CD14-positive monocyte (primary cell): ENCODE data around the gene EFHC1. TPM values are rescaled to one million over a fixed set of nuclear protein-coding genes. Genes with fewer than 3 reads are reported as not detected.

Source experiments
- DNase-seq, 3 donors: peaks; one replicate each; pipeline ENCODE4 v3.0.0-alpha.2; 2011 to 2022
- H2AFZ ChIP-seq: 2 replicates; pipeline ENCODE4 v1.6.0; 2012; ENCODE audit warnings: mild to moderate bottlenecking, low read depth, low read length, inconsistent platforms; ENCODE audit not compliant: insufficient read depth, poor library complexity, severe bottlenecking
- H3K27ac ChIP-seq, 2 donors: 1 replicate in 1 of 2; 2 replicates in 1 of 2; pipeline ENCODE4 v1.5.1; 2012 to 2013; ENCODE audit warnings: low read length in 2 of 2, control low read depth in 1 of 2, inconsistent platforms in 1 of 2, low read depth in 1 of 2, mild to moderate bottlenecking in 1 of 2
- H3K27me3 ChIP-seq, 2 donors: one replicate each; pipeline versions ENCODE4 v1.6.0 to v1.6.1; 2011 to 2013; ENCODE audit warnings: low read length in 2 of 2; ENCODE audit not compliant: control insufficient read depth in 2 of 2, insufficient read depth in 2 of 2
- H3K36me3 ChIP-seq, 2 donors: replicated peaks in 1 of 2; 1 replicate in 1 of 2; 2 replicates in 1 of 2; pipeline versions ENCODE4 v1.5.1 to v1.6.1; 2012 to 2013; ENCODE audit warnings: low read length in 2 of 2, control low read depth in 1 of 2, inconsistent platforms in 1 of 2, mild to moderate bottlenecking in 1 of 2; ENCODE audit not compliant: insufficient read depth in 2 of 2, control insufficient read depth in 1 of 2
- H3K4me1 ChIP-seq, 2 donors: 1 replicate in 1 of 2; 2 replicates in 1 of 2; pipeline versions ENCODE4 v1.5.1 to v1.6.1; 2012 to 2013; ENCODE audit warnings: low read length in 2 of 2, control low read depth in 1 of 2, inconsistent platforms in 1 of 2, mild to moderate bottlenecking in 1 of 2, moderate library complexity in 1 of 2; ENCODE audit not compliant: insufficient read depth in 2 of 2, control insufficient read depth in 1 of 2
- H3K4me2 ChIP-seq: replicated peaks from 2 replicates; pipeline ENCODE3; 2012; ENCODE audit warnings: low read length, moderate library complexity, mild to moderate bottlenecking; ENCODE audit not compliant: poor library complexity, severe bottlenecking; ENCODE audit errors: extremely low read depth
- H3K4me3 ChIP-seq, 3 experiments: fragments of 200-600 bp in 1 of 3; sonication (generic) in 1 of 3; replicated peaks in 1 of 3; 1 replicate in 2 of 3; 2 replicates in 1 of 3; pipeline ENCODE4 v1.5.1; 2011 to 2013; ENCODE audit warnings: low read length in 3 of 3, mild to moderate bottlenecking in 3 of 3, control low read depth in 2 of 3, low read depth in 2 of 3, inconsistent platforms in 1 of 3, moderate library complexity in 1 of 3
- H3K79me2 ChIP-seq: 2 replicates; pipeline ENCODE4 v1.6.0; 2012; ENCODE audit warnings: mild to moderate bottlenecking, control low read depth, inconsistent platforms, low read length, moderate library complexity; ENCODE audit not compliant: insufficient read depth
- H3K9ac ChIP-seq: 2 replicates; pipeline ENCODE4 v1.6.0; 2017; ENCODE audit warnings: low read length, mild to moderate bottlenecking; ENCODE audit not compliant: insufficient read depth, poor library complexity, severe bottlenecking
- H3K9me3 ChIP-seq, 2 donors: replicated peaks in 1 of 2; 1 replicate in 1 of 2; 2 replicates in 1 of 2; pipeline versions ENCODE4 v1.5.1 to v1.6.1; 2012 to 2013; ENCODE audit warnings: low read length in 2 of 2, control low read depth in 1 of 2; ENCODE audit not compliant: control insufficient read depth in 1 of 2, insufficient read depth in 1 of 2
- H4K20me1 ChIP-seq: 2 replicates; pipeline ENCODE4 v1.6.0; 2012; ENCODE audit warnings: mild to moderate bottlenecking, low read length, control low read depth, moderate library complexity; ENCODE audit not compliant: insufficient read depth
- H3K27ac Mint-ChIP-seq, 7 donors: one replicate each; pipeline ENCODE4 v1.8.0; 2020; ENCODE audit warnings: mild to moderate bottlenecking in 7 of 7, mixed read lengths in 7 of 7, moderate library complexity in 6 of 7, inconsistent platforms in 2 of 7
- H3K27me3 Mint-ChIP-seq, 3 donors: one replicate each; pipeline ENCODE4 v1.8.0; 2021 to 2022; ENCODE audit warnings: low read depth in 3 of 3, mild to moderate bottlenecking in 3 of 3, mixed read lengths in 3 of 3, moderate library complexity in 3 of 3, inconsistent platforms in 1 of 3
- H3K36me3 Mint-ChIP-seq, 2 donors: one replicate each; pipeline ENCODE4 v1.8.0; 2020; ENCODE audit warnings: mixed read lengths in 2 of 2, inconsistent platforms in 1 of 2, mild to moderate bottlenecking in 1 of 2
- H3K4me1 Mint-ChIP-seq: one replicate; pipeline ENCODE4 v1.8.0; 2020; ENCODE audit warnings: mild to moderate bottlenecking, mixed read lengths
- H3K4me3 Mint-ChIP-seq, 2 donors: one replicate each; pipeline ENCODE4 v1.8.0; 2020; ENCODE audit warnings: mild to moderate bottlenecking in 2 of 2, mixed read lengths in 2 of 2, moderate library complexity in 1 of 2
- H3K9me3 Mint-ChIP-seq, 7 donors: one replicate each; pipeline ENCODE4 v1.8.0; 2020 to 2022; ENCODE audit warnings: mixed read lengths in 7 of 7, mild to moderate bottlenecking in 6 of 7, moderate library complexity in 6 of 7, inconsistent platforms in 2 of 7
- WGBS: methylation state at CpG from one replicate; pipeline ENCODE4 v1.1.5; 2013; ENCODE audit warnings: missing lambda C conversion rate; ENCODE audit not compliant: insufficient coverage; 5-methylcytosine and 5-hydroxymethylcytosine counted together
- intact Hi-C, 2 donors: fragments of 100-400 bp; cut with micrococcal nuclease; formaldehyde crosslinking; loops; one replicate each; pipeline versions ENCODE4 v1.15.0 to v1.15.1; 2023
- polyA plus RNA-seq, 3 donors: library from polyadenylated mRNA; depleted of rRNA in 1 of 3; unstranded in 2 of 3; stranded (reverse) in 1 of 3; fragments of 300-500 nt in 2 of 3; fragments of >200 nt in 1 of 3; fragmentation: Illumina TruSeq in 2 of 3; gene quantifications; 1 replicate in 2 of 3; 2 replicates in 1 of 3; pipeline ENCODE4 v1.2.3, GENCODE V29; 2012 to 2021
- TF ChIP-seq, protein P1 (sequence below): fragments of 200-600 bp; IDR thresholded peaks from one replicate; pipeline ENCODE4 v1.8.0; 2022; ENCODE audit warnings: antibody characterized with exemption, mild to moderate bottlenecking

The EFHC1 gene
- polyA plus RNA-seq, 3 donors, result 0.30 to 13.5 (median 2.3) TPM

DNA sequence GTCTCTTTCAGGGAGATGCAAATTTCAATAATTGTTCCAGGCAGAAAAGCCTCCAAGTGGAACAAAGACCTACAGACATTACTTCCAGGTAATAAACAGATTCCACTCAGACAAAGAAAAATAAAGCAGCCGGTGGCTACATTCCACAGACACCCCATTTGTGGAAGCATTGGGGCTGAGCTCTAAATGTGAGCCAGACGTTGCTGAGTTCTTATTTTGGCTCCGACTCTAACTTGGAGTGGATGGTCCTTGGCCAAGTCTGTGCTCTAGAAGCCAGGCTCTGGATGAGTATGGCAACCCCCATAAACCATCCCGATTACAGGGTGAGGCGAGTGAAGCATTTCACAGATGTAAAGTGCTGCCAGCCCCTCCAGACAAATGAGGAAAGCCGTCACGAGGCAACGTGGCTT, 150.2 kb downstream of the EFHC1 start:
- no peak overlapping the region for H3K27ac Mint-ChIP-seq
- TF ChIP-seq, protein P1, sequence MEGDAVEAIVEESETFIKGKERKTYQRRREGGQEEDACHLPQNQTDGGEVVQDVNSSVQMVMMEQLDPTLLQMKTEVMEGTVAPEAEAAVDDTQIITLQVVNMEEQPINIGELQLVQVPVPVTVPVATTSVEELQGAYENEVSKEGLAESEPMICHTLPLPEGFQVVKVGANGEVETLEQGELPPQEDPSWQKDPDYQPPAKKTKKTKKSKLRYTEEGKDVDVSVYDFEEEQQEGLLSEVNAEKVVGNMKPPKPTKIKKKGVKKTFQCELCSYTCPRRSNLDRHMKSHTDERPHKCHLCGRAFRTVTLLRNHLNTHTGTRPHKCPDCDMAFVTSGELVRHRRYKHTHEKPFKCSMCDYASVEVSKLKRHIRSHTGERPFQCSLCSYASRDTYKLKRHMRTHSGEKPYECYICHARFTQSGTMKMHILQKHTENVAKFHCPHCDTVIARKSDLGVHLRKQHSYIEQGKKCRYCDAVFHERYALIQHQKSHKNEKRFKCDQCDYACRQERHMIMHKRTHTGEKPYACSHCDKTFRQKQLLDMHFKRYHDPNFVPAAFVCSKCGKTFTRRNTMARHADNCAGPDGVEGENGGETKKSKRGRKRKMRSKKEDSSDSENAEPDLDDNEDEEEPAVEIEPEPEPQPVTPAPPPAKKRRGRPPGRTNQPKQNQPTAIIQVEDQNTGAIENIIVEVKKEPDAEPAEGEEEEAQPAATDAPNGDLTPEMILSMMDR, result no peak
- 100% methylated on average over 7 of the region's 8 CpGs for WGBS
- Histone ChIP-seq H3K4me3 (no peak overlapping the region), H2AFZ (no peak overlapping the region), H3K9ac (no peak overlapping the region), H3K27ac (no peak overlapping the region), H3K9me3 (no peaks in the 10 kb centered on the region), H3K36me3 (peaks cover 0 to 18% of the 10 kb centered on the region in 2 donors), H3K4me2 (no peak overlapping the region), H3K27me3 (no peaks in the 10 kb centered on the region), H3K79me2 (peaks cover 99% of the 10 kb centered on the region), H4K20me1 (peaks cover 95% of the 10 kb centered on the region), H3K4me1 (peaks cover 22 to 27% of the 10 kb centered on the region in 2 donors)
- no peaks in the 10 kb centered on the region for H3K9me3 Mint-ChIP-seq
- no peak overlapping the region for H3K4me3 Mint-ChIP-seq
- no peak for DNase-seq
- peaks cover 0 to 2% (median 0%) of the 10 kb centered on the region in 3 donors for H3K27me3 Mint-ChIP-seq
- H3K36me3 Mint-ChIP-seq, result peaks cover 17 to 31% of the 10 kb centered on the region in 2 donors
- peaks cover 37% of the 10 kb centered on the region for H3K4me1 Mint-ChIP-seq
- intact Hi-C loops, result loop anchor here (5.0 to 10.0 kb wide), 3 partner anchors 95 to 285 kb away; partner anchors contain the start of genes MCM3 (in 2 of the 2) and EFHC1 (in 1 of the 2)

DNA sequence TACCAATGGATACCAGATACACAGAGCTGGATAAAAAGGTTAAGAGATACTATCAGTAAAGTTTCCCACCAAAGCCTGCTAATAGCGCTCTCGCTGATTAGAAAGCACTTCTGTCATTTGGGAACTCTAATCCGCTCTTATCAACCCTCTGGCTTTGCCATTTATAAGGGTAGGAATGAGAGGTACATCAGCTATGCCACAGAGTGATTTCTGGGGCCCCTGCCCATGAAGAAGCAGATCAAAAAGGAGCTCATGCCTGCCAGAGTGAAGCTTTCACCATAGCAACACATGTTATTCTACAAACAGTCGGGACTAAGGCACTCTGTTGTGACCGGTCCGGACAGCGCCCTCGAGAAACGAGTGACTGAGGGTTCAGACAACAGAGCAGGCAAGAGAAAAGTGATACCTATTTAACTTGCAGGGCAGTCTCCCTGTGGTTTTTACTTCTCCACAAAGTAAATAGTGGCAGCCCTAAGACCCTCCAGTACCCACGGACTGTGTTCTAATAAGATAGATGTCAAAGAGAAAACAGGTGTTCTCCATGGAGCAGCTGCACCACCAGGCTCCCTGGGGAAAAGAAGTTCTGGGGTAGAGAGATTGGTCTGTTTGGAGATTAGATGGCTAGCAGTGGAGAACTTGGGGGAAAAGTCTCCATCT, 151.1 kb downstream of the EFHC1 start:
- DNase-seq, result no peak
- no peak overlapping the region for H3K4me2 ChIP-seq
- no peak overlapping the region for H3K9ac ChIP-seq
- intact Hi-C loops, result loop anchor here (5.0 to 10.0 kb wide), 3 partner anchors 94 to 286 kb away; partner anchors contain the start of genes MCM3 (in 2 of the 2) and EFHC1 (in 1 of the 2)
- H2AFZ ChIP-seq, result no peak overlapping the region
- H3K9me3 Mint-ChIP-seq, result no peaks in the 10 kb centered on the region
- no peak overlapping the region for H3K27ac ChIP-seq
- peaks cover 17 to 30% of the 10 kb centered on the region in 2 donors for H3K36me3 Mint-ChIP-seq
- TF ChIP-seq, protein P1, result no peak
- no peak overlapping the region for H3K27ac Mint-ChIP-seq
- peaks cover 0 to 13% of the 10 kb centered on the region in 2 donors for H3K36me3 ChIP-seq
- peaks cover 46% of the 10 kb centered on the region for H3K4me1 Mint-ChIP-seq
- no peak overlapping the region for H3K4me3 ChIP-seq
- peaks cover 31 to 36% of the 10 kb centered on the region in 2 donors for H3K4me1 ChIP-seq
- no CpG with 5 or more reads among the region's 10 CpGs for WGBS
- peaks cover 94% of the 10 kb centered on the region for H4K20me1 ChIP-seq
- no peaks in the 10 kb centered on the region for H3K9me3 ChIP-seq
- H3K79me2 ChIP-seq, result peaks cover 99% of the 10 kb centered on the region
- peaks cover 0 to 2% (median under 1%) of the 10 kb centered on the region in 3 donors for H3K27me3 Mint-ChIP-seq
- no peak overlapping the region for H3K4me3 Mint-ChIP-seq
- no peaks in the 10 kb centered on the region for H3K27me3 ChIP-seq
